Esophagus squamous epithelium (tissue), 4 donors: ENCODE measurements around the gene ACTN2.
"Not testable (repeated sequence)": the region's sequence is repeated elsewhere in the genome, so short reads cannot be mapped to it uniquely, and the experiment has no call there.

Experiments
- POLR2A ChIP-seq, 4 donors: fragments of 450-650 bp; IDR thresholded peaks; one replicate each; pipeline ENCODE4 v1.6.1; 2017; ENCODE audit warnings: antibody characterized with exemption in 4 of 4, mild to moderate bottlenecking in 4 of 4, moderate library complexity in 3 of 4
- TF ChIP-seq, protein P1 (sequence below), 6 experiments: fragments of 450-650 bp in 4 of 6; fragments of 200-600 bp in 2 of 6; sonication (generic) in 2 of 6; IDR thresholded peaks; one replicate each; pipeline ENCODE4 v1.5.1; 2016 to 2019; ENCODE audit warnings: antibody characterized with exemption in 6 of 6, mild to moderate bottlenecking in 4 of 6, moderate library complexity in 4 of 6

DNA sequence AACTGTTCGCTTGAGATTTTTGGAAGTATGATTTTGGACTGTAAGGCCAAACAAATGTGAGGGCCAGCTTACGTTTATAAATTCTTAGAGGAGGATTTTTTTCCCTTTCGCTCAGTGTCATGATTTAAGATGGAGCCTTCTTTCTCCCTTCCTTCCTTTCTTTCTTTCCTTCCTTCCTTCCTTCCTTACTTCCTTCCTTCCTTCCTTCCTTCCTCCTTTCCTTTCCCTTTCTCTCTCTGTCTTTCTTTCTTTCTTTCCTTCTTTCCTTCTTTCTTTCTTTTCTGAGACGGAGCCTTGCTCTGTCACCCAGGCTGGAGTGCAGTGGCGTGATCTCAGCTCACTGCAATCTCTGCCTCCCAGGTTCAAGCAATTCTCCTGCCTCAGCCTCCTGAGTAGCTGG is 17.4 kb upstream of the ACTN2 start:
- TF ChIP-seq, protein P1, sequence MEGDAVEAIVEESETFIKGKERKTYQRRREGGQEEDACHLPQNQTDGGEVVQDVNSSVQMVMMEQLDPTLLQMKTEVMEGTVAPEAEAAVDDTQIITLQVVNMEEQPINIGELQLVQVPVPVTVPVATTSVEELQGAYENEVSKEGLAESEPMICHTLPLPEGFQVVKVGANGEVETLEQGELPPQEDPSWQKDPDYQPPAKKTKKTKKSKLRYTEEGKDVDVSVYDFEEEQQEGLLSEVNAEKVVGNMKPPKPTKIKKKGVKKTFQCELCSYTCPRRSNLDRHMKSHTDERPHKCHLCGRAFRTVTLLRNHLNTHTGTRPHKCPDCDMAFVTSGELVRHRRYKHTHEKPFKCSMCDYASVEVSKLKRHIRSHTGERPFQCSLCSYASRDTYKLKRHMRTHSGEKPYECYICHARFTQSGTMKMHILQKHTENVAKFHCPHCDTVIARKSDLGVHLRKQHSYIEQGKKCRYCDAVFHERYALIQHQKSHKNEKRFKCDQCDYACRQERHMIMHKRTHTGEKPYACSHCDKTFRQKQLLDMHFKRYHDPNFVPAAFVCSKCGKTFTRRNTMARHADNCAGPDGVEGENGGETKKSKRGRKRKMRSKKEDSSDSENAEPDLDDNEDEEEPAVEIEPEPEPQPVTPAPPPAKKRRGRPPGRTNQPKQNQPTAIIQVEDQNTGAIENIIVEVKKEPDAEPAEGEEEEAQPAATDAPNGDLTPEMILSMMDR (IDR thresholded peaks at IDR 0.05): not testable (repeated sequence)
- TF ChIP-seq POLR2A (IDR thresholded peaks at IDR 0.05): not testable (repeated sequence)
